ENCODE data around the gene B4GALNT3. TPM values are rescaled to one million over a fixed set of nuclear protein-coding genes. Genes with fewer than 3 reads are reported as not detected.

Gene B4GALNT3
- polyA plus RNA-seq, 2 of the 4 experiments (the other 2 are of a cell fraction): 0.43 to 0.53 TPM

GRCh38 chr12:558580-558979, 98.8 kb downstream of the B4GALNT3 start:
- H3K4me1 ChIP-seq: peaks cover 10% of the 10 kb centered on the region; the same call in 2 of the 3 replicates
- ChIA-PET CTCF (interaction anchor here (1.0 to 4.8 kb wide), 7 partner anchors 11 to 256 kb away, joined by 3 to 46 read pairs (median 6); no protein-coding TSS in a partner anchor), POLR2A (no interaction called here)
- FAIRE-seq (no peak), ATAC-seq (0 out of 6 replicates have a peak, but pooled peaks of 1 of the 2 experiments have one; percentile 6), DNase-seq (ENCODE audit: low read depth in 1 of 2, low spot score in 1 of 2) (no peak)
- 64% methylated on average over 4 of the region's 4 CpGs for WGBS (ENCODE audit: missing lambda C conversion rate)
- H3K27ac ChIP-seq: no peak overlapping the region
- H3K9me3 ChIP-seq: no peaks in the 10 kb centered on the region
- no peak overlapping the region for H3K4me3 ChIP-seq
- no peak for TF ChIP-seq USF2 (IDR thresholded peaks at IDR 0.05)
- no peak for TF ChIP-seq CHD4 (IDR thresholded peaks at IDR 0.05; ENCODE audit: borderline replicate concordance)
- no peak for TF ChIP-seq HMGXB4 (CRISPR knock-in tag; IDR thresholded peaks at IDR 0.05; ENCODE audit: borderline replicate concordance)
- TF ChIP-seq SREBF2 (IDR thresholded peaks at IDR 0.05): no peak
- TF ChIP-seq HOXB13 (CRISPR knock-in tag; IDR thresholded peaks at IDR 0.05; ENCODE audit: low read depth): no peak
- TF ChIP-seq RCOR1 (IDR thresholded peaks at IDR 0.05; ENCODE audit: low read depth, low read length): no peak
- TF ChIP-seq NR3C1 (IDR thresholded peaks at IDR 0.05): no peak
- TF ChIP-seq HOXA7 (CRISPR knock-in tag; IDR thresholded peaks at IDR 0.05): no peak
- TF ChIP-seq ATOH8 (CRISPR knock-in tag; IDR thresholded peaks at IDR 0.05; ENCODE audit: low read depth): no peak
- no peak for TF ChIP-seq MAFK (IDR thresholded peaks at IDR 0.05; ENCODE audit: partially characterized antibody)
- no peak for TF ChIP-seq CHD2 (IDR thresholded peaks at IDR 0.05; ENCODE audit: low read length, partially characterized antibody)
- no peak for TF ChIP-seq ZSCAN20 (CRISPR knock-in tag; IDR thresholded peaks at IDR 0.05)
- TF ChIP-seq NFE2L2 (conservative IDR thresholded peaks at IDR 0.05; ENCODE audit: low read length): no peak
- TF ChIP-seq ELK1 (IDR thresholded peaks at IDR 0.05; ENCODE audit: low read depth, low read length): no peak
- H3K4me2 ChIP-seq: no peak overlapping the region

- H3K9me3 ChIP-seq: no peaks in the 10 kb centered on the region
- no peak for ATAC-seq
- FAIRE-seq: no peak
- no peak overlapping the region for H3K4me3 ChIP-seq
- TF ChIP-seq EP300 (IDR thresholded peaks at IDR 0.05) (no peak), TP53 (CRISPR knock-in tag; IDR thresholded peaks at IDR 0.05) (no peak), MYC (IDR thresholded peaks at IDR 0.05; ENCODE audit: borderline replicate concordance, low read length) (no peak), RAD21 (conservative IDR thresholded peaks at IDR 0.05 in 1 of 2, IDR thresholded peaks at IDR 0.05 in 1 of 2) (no peak), REST (IDR thresholded peaks at IDR 0.05) (no peak)
- ChIA-PET CTCF (interaction anchor here (0.5 to 4.8 kb wide), 8 partner anchors 10 to 261 kb away, joined by 3 to 46 read pairs (median 4); no protein-coding TSS in a partner anchor), POLR2A (no interaction called here)
- 62% methylated on average over 20 of the region's 21 CpGs for WGBS (ENCODE audit: missing lambda C conversion rate)
- no peak overlapping the region for H3K27ac ChIP-seq
- no peak overlapping the region for H3K4me2 ChIP-seq
- H3K4me1 ChIP-seq: peaks cover 6% of the 10 kb centered on the region; the same call in 2 of the 3 replicates
- DNase-seq (ENCODE audit: low read depth in 1 of 2, low spot score in 1 of 2): no peak
Observed at GRCh38 chr12:559208-559905, 99.6 kb downstream of the B4GALNT3 start.
